Mesenchymal stem cell (in vitro differentiated cells and primary cell): Measurements from ENCODE around the gene TNFRSF8.

Experiments used
- DNase-seq: peaks from one replicate; pipeline ENCODE4 v3.0.0-alpha.2; 2013
- H2AFZ ChIP-seq: one replicate; pipeline ENCODE4 v1.6.1; 2013; ENCODE audit warnings: low read depth, mild to moderate bottlenecking, control low read depth, inconsistent platforms, low read length, moderate library complexity
- H2AK5ac ChIP-seq: 2 replicates; pipeline ENCODE4 v1.6.1; 2013; ENCODE audit warnings: low read length, moderate library complexity, mild to moderate bottlenecking, inconsistent platforms; ENCODE audit not compliant: severe bottlenecking
- H2BK120ac ChIP-seq: one replicate; pipeline ENCODE4 v1.6.1; 2013; ENCODE audit warnings: low read depth, mild to moderate bottlenecking, inconsistent platforms, low read length, moderate library complexity
- H2BK12ac ChIP-seq, 2 experiments: one replicate each; pipeline ENCODE4 v1.6.1; 2013; ENCODE audit warnings: inconsistent platforms in 2 of 2, low read length in 2 of 2, mild to moderate bottlenecking in 2 of 2, moderate library complexity in 2 of 2, control low read depth in 1 of 2
- H2BK15ac ChIP-seq: one replicate; pipeline ENCODE4 v1.6.1; 2013; ENCODE audit warnings: mild to moderate bottlenecking, low read depth, inconsistent platforms; ENCODE audit not compliant: poor library complexity, severe bottlenecking
- H2BK5ac ChIP-seq: 2 replicates; pipeline ENCODE4 v1.6.1; 2013; ENCODE audit warnings: low read depth, mild to moderate bottlenecking, low read length, control low read depth, inconsistent platforms; ENCODE audit not compliant: poor library complexity, severe bottlenecking
- H3K14ac ChIP-seq, 2 experiments: one replicate each; pipeline ENCODE4 v1.6.1; 2013; ENCODE audit warnings: inconsistent platforms in 2 of 2, low read length in 2 of 2, control low read depth in 1 of 2, mild to moderate bottlenecking in 1 of 2, moderate library complexity in 1 of 2
- H3K18ac ChIP-seq, 2 experiments: one replicate each; pipeline ENCODE4 v1.6.1; 2013; ENCODE audit warnings: inconsistent platforms in 2 of 2, low read length in 2 of 2, control low read depth in 1 of 2, low read depth in 1 of 2, mild to moderate bottlenecking in 1 of 2
- H3K23ac ChIP-seq, 2 experiments: one replicate each; pipeline ENCODE4 v1.6.1; 2013; ENCODE audit warnings: inconsistent platforms in 2 of 2, low read length in 2 of 2, mild to moderate bottlenecking in 2 of 2, moderate library complexity in 2 of 2, control low read depth in 1 of 2
- H3K27ac ChIP-seq: 2 replicates; pipeline ENCODE4 v1.5.1; 2013; ENCODE audit warnings: mild to moderate bottlenecking, moderate library complexity, low read length, control low read depth, inconsistent platforms; ENCODE audit not compliant: poor library complexity, severe bottlenecking
- H3K27me3 ChIP-seq, 2 experiments: 2 replicates each; pipeline versions ENCODE4 v1.6.1 to v1.7.0; 2013; ENCODE audit warnings: low read length in 2 of 2, mild to moderate bottlenecking in 2 of 2, moderate library complexity in 2 of 2, control low read depth in 1 of 2, inconsistent platforms in 1 of 2; ENCODE audit not compliant: control insufficient read depth in 1 of 2, insufficient read depth in 1 of 2
- H3K36me3 ChIP-seq, 2 experiments: 2 replicates each; pipeline versions ENCODE4 v1.6.1 to v1.7.0; 2013; ENCODE audit warnings: low read length in 2 of 2, control low read depth in 1 of 2, inconsistent platforms in 1 of 2, low read depth in 1 of 2, mild to moderate bottlenecking in 1 of 2; ENCODE audit not compliant: insufficient read depth in 2 of 2, control insufficient read depth in 1 of 2
- H3K4ac ChIP-seq, 2 experiments: one replicate each; pipeline ENCODE4 v1.6.1; 2013; ENCODE audit warnings: inconsistent platforms in 2 of 2, low read length in 2 of 2, mild to moderate bottlenecking in 2 of 2, moderate library complexity in 2 of 2, control low read depth in 1 of 2, low read depth in 1 of 2
- H3K4me1 ChIP-seq: 2 replicates; pipeline ENCODE4 v1.6.1; 2013; ENCODE audit warnings: low read depth, low read length, control low read depth; ENCODE audit not compliant: control insufficient read depth, insufficient read depth
- H3K4me2 ChIP-seq: 2 replicates; pipeline ENCODE4 v1.6.1; 2013; ENCODE audit warnings: low read length, mild to moderate bottlenecking, inconsistent platforms; ENCODE audit not compliant: poor library complexity, severe bottlenecking
- H3K4me3 ChIP-seq, 2 experiments: 2 replicates each; pipeline versions ENCODE4 v1.5.1 to v1.7.0; 2013; ENCODE audit warnings: low read length in 2 of 2, mild to moderate bottlenecking in 2 of 2, control low read depth in 1 of 2, low read depth in 1 of 2; ENCODE audit not compliant: insufficient read depth in 1 of 2
- H3K79me1 ChIP-seq: replicated peaks from 2 replicates; pipeline ENCODE4 v1.6.1; 2013; ENCODE audit warnings: mild to moderate bottlenecking, control low read depth, low read length, inconsistent platforms; ENCODE audit not compliant: poor library complexity, severe bottlenecking
- H3K9ac ChIP-seq: 2 replicates; pipeline ENCODE4 v1.7.0; 2013; ENCODE audit warnings: mild to moderate bottlenecking, low read length, moderate library complexity
- H3K9me3 ChIP-seq: 2 replicates; pipeline ENCODE4 v1.7.0; 2013; ENCODE audit warnings: mild to moderate bottlenecking, low read length; ENCODE audit not compliant: control insufficient read depth
- H4K8ac ChIP-seq: one replicate; pipeline ENCODE4 v1.6.1; 2013; ENCODE audit warnings: inconsistent platforms, mild to moderate bottlenecking, low read length, moderate library complexity
- H4K91ac ChIP-seq: one replicate; pipeline ENCODE4 v1.6.1; 2013; ENCODE audit warnings: mild to moderate bottlenecking, low read length, inconsistent platforms
- WGBS: methylation state at CpG from one replicate; pipeline ENCODE4 v1.1.7; 2013; ENCODE audit warnings: mixed read lengths; 5-methylcytosine and 5-hydroxymethylcytosine counted together

Gene TNFRSF8

DNA sequence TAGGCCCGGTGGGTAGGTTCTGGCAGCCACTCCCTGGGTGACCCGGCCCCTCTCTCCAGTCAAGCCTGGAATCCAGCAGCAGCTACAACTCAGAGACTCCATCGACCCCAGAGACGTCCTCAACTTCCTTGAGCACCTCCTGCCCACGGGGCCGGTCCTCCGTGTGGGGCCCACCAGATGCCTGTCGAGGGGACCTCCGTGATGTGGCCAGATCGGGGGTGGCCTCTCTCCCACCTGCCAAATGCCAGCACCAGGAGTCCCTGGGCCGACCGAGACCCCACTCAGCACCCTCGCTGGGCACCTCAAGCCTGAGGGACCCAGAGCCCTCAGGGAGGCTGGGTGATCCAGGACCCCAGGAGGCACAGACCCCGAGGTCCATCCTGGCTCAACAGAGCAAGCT, 41.1 kb upstream of the TNFRSF8 start:
- Histone ChIP-seq H3K9me3 (no peaks in the 10 kb centered on the region), H2BK5ac (no peak overlapping the region), H3K36me3 (peaks cover 38 to 44% of the 10 kb centered on the region in 2 experiments), H2BK15ac (no peak overlapping the region), H3K14ac (no peak overlapping the region), H3K9ac (no peak overlapping the region), H2BK12ac (no peak overlapping the region), H3K27ac (no peak overlapping the region), H3K27me3 (no peaks in the 10 kb centered on the region), H3K4me1 (peaks cover 7% of the 10 kb centered on the region), H2AFZ (no peak overlapping the region), H4K91ac (no peak overlapping the region), H3K4ac (no peak overlapping the region), H3K4me2 (no peak overlapping the region), H4K8ac (no peak overlapping the region), H3K18ac (no peak overlapping the region), H3K79me1 (peaks cover 32% of the 10 kb centered on the region), H2BK120ac (no peak overlapping the region), H3K4me3 (no peak overlapping the region), H3K23ac (no peak overlapping the region), H2AK5ac (no peak overlapping the region)
- DNase-seq: no peak
- WGBS: 96% methylated on average over 14 of the region's 14 CpGs

DNA sequence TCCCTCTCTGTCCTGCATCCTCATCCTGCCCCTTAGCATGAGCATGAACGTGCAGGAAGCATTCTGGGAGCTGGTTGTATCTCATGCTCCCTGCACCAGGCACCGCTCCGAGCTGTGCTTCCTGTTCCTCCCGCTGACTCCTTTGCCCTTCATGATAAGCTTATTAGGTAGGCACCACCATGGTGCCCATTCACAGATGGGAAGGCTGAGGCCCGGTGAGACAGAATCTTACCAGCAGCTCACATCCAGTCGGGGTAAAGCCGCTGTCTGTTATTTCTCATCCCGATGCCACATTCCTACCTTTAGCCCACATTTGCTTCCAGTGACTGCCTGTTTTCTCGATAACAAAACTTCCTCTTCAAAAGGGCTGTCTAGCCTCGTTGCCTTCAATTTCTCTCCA, 36.5 kb upstream of the TNFRSF8 start:
- H2BK5ac ChIP-seq: no peak overlapping the region
- H4K8ac ChIP-seq: no peak overlapping the region
- peaks cover 71 to 83% of the 10 kb centered on the region in 2 experiments for H3K36me3 ChIP-seq
- no peak for DNase-seq
- no peak overlapping the region for H2BK15ac ChIP-seq
- H3K4me1 ChIP-seq: no peaks in the 10 kb centered on the region
- no peak overlapping the region for H2AFZ ChIP-seq
- H3K4me2 ChIP-seq: no peak overlapping the region
- no peak overlapping the region for H3K9ac ChIP-seq
- no peak overlapping the region for H2AK5ac ChIP-seq
- no peak overlapping the region for H3K14ac ChIP-seq
- H3K4me3 ChIP-seq: no peak overlapping the region
- H4K91ac ChIP-seq: no peak overlapping the region
- no peaks in the 10 kb centered on the region for H3K9me3 ChIP-seq
- H3K79me1 ChIP-seq: peaks cover 27% of the 10 kb centered on the region
- H3K4ac ChIP-seq: no peak overlapping the region
- H3K27ac ChIP-seq: no peak overlapping the region
- no peaks in the 10 kb centered on the region for H3K27me3 ChIP-seq
- no peak overlapping the region for H3K23ac ChIP-seq
- no peak overlapping the region for H2BK120ac ChIP-seq
- no peak overlapping the region for H2BK12ac ChIP-seq
- 95% methylated on average over 10 of the region's 10 CpGs for WGBS
- no peak overlapping the region for H3K18ac ChIP-seq

DNA sequence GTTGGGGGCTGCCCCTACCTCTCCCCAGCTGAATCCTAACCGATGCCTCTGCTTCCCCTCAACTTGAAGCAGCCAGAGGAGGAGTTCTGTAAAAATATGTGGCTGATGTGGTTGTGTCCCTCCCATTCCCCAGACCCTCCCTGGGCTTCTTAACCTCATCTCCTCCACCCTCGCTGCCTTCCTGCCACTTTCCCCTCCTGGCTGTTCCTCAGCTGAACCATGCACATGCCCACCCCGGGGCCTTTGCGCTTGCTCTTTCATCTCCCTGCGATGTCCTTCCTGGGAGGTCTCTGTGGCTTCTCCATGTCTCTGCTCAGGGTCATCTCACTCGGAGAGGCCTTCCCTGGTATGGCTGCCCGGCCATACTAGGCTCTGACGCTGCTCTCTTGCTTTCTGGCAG, 34.9 kb upstream of the TNFRSF8 start:
- H3K4me3 ChIP-seq: no peak overlapping the region
- no peak overlapping the region for H3K18ac ChIP-seq
- H3K9ac ChIP-seq: no peak overlapping the region
- no peak overlapping the region for H4K8ac ChIP-seq
- no peak overlapping the region for H2BK120ac ChIP-seq
- peaks cover 16% of the 10 kb centered on the region for H3K79me1 ChIP-seq
- H3K4ac ChIP-seq: no peak overlapping the region
- H2AK5ac ChIP-seq: no peak overlapping the region
- H3K27me3 ChIP-seq: no peaks in the 10 kb centered on the region
- no peak overlapping the region for H2BK12ac ChIP-seq
- no peak overlapping the region for H4K91ac ChIP-seq
- H3K23ac ChIP-seq: no peak overlapping the region
- H2AFZ ChIP-seq: no peak overlapping the region
- peaks cover 69 to 76% of the 10 kb centered on the region in 2 experiments for H3K36me3 ChIP-seq
- no peaks in the 10 kb centered on the region for H3K4me1 ChIP-seq
- no peak overlapping the region for H3K4me2 ChIP-seq
- H2BK5ac ChIP-seq: no peak overlapping the region
- H3K9me3 ChIP-seq: no peaks in the 10 kb centered on the region
- no peak overlapping the region for H3K14ac ChIP-seq
- no peak for DNase-seq
- no peak overlapping the region for H2BK15ac ChIP-seq
- WGBS: 98% methylated on average over 8 of the region's 8 CpGs
- H3K27ac ChIP-seq: no peak overlapping the region

DNA sequence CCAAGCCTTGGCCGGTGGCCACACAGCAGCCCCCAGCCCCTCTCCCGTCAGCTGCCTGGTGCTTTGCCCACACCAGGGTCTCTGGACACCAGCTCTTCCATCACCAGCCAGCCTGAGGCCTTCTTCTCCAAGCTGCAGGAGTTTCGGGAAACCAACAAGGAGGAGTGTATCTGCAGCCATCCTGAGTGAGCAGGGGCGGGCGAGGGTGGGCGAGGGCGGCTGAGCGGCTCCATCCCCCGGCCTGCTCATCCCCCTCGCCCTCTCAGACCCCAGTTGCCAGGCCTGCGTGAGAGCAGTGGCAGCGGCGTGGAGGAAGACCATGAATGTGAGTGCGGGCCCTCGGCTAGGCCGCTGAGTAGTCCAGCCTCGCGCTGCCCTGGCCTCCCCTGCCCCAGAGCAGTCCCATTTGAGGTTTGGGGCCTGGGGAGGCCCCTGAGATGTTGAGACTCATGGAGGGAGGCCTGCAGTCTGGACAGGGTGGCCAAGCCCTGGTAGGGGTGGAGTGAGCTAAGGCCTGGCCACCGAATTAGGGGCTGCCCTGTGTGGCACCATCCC, 34.1 kb upstream of the TNFRSF8 start:
- H3K4me2 ChIP-seq: no peak overlapping the region
- no peak overlapping the region for H3K14ac ChIP-seq
- H3K18ac ChIP-seq: no peak overlapping the region
- no peaks in the 10 kb centered on the region for H3K4me1 ChIP-seq
- H3K9me3 ChIP-seq: no peaks in the 10 kb centered on the region
- no peak overlapping the region for H2BK15ac ChIP-seq
- H3K4ac ChIP-seq: no peak overlapping the region
- H3K23ac ChIP-seq: no peak overlapping the region
- H3K9ac ChIP-seq: no peak overlapping the region
- peaks cover 65 to 74% of the 10 kb centered on the region in 2 experiments for H3K36me3 ChIP-seq
- no peak for DNase-seq
- H3K79me1 ChIP-seq: peaks cover 15% of the 10 kb centered on the region
- no peak overlapping the region for H4K91ac ChIP-seq
- no peak overlapping the region for H3K4me3 ChIP-seq
- no peak overlapping the region for H2BK5ac ChIP-seq
- no peak overlapping the region for H4K8ac ChIP-seq
- H2BK12ac ChIP-seq: no peak overlapping the region
- H2AFZ ChIP-seq: no peak overlapping the region
- H2AK5ac ChIP-seq: no peak overlapping the region
- no peak overlapping the region for H2BK120ac ChIP-seq
- 99% methylated on average over 18 of the region's 19 CpGs for WGBS
- H3K27ac ChIP-seq: no peak overlapping the region
- no peaks in the 10 kb centered on the region for H3K27me3 ChIP-seq
